NCI-H748 (cell line): ENCODE measurements around the gene TRAF2.
"Not testable (repeated sequence)": the region's sequence is repeated elsewhere in the genome, so short reads cannot be mapped to it uniquely, and the experiment has no call there.

Experiments used
- DNase-seq: peaks from one replicate; lab custom pipeline; 2025; ENCODE audit not compliant: unreplicated experiment; lab: John Stamatoyannopoulos, UW

Gene TRAF2

DNA sequence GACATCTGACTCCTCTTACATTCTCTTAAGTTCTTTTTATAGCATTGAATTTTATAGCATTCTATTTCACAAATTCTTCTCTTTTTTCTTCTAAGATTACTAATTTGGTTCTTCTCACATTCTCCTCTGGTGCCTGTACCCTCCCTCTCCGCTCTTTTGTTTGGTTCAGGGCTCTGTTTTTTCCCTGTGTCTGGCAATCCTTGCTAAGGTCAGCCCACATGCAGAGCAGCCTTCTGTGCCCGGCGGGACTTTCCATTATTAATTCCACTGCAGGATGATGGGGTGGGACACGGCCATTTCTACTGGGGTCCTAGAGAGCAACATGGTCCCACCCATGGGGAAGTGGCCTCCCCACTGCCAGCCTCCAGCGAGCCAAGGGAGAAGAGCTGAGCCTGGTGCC lies 9.8 kb upstream of the TRAF2 start:
- DNase-seq: no peak

- no peak for DNase-seq
These were observed 5.7 kb upstream of the TRAF2 start for GRCh38 chr9:136880651-136881050.

DNA sequence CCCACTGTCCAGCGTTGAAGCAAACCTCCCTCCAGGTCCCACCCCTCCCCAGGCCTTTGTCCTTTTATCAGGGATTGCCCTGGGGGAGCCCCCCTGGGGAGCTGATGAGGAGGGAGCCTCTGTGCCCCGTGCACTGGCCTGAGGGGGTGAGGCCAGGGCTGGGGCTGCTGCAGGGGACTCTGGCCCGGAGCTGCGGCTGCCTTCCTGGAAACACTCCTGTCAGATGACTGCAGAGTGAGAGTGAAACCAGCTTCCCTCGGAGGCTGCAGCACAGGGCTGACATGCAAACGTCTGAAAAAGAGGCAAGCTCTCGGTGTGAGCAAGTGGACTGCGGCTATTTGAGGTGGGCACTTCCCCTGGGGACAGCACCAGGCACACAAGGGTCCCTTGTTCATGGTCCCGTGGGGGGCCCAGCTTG lies 4.6 kb upstream of the TRAF2 start:
- DNase-seq: no peak

DNA sequence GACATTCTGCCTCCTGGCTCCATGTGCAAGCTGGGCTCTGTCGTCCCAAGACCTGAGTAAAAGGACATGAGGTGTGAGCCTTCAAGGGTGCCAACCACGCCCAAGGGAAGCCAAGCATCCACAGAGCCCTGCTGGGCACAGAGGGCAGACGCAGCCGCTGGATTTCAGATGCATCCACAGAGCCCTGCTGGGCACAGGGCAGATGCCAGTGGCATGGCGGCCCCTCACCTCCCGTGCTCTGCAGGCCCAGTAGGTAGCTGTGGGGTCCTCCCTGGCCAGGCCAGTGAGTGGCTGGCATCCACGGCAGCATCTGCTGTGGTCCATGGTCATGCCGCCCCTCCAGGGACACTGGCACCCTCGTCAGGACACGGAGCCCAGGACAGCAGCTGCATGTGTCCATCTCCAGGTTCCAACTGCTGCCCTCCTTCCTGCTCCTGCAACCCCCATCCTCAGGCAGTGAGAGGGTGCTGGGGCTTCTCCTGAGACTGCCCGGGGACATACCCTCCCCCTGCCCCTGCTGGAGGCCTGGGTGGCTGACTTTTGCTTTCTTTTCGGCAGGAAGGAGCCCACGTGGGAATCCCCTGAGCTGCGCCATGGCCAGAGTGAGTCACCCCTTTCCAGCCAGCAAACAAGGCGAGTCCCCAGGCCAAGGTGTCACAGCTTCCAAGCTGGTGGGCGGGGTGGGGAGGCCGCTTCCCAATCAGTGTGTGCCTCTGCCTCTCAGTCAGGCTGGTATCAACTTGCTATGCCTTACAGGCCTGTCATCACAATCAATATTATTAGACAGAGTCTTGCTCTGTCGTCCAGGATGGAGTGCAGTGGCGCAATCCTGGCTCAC lies 4.0 kb upstream of the TRAF2 start:
- peak; percentile 38 for DNase-seq

DNA sequence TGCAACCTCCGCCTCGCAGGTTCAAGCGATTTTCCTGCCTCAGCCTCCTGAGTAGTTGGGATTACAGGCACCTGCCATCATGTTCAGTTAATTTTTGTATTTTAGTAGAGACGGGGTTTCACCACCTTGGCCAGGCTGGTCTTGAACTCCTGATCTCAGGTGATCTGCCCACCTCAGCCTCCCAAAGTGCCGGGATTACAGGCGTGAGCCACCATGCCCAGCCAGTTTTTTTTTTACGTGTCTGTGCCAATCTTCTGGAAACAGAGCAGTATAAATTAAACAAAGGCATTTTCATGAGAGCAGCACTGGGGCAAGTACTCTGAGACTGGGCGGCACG lies 3.4 kb upstream of the TRAF2 start:
- not testable (repeated sequence) for DNase-seq

GRCh38 chr9:136883670-136884069 lies 2.6 kb upstream of the TRAF2 start:
- DNase-seq: not testable (repeated sequence)

DNA sequence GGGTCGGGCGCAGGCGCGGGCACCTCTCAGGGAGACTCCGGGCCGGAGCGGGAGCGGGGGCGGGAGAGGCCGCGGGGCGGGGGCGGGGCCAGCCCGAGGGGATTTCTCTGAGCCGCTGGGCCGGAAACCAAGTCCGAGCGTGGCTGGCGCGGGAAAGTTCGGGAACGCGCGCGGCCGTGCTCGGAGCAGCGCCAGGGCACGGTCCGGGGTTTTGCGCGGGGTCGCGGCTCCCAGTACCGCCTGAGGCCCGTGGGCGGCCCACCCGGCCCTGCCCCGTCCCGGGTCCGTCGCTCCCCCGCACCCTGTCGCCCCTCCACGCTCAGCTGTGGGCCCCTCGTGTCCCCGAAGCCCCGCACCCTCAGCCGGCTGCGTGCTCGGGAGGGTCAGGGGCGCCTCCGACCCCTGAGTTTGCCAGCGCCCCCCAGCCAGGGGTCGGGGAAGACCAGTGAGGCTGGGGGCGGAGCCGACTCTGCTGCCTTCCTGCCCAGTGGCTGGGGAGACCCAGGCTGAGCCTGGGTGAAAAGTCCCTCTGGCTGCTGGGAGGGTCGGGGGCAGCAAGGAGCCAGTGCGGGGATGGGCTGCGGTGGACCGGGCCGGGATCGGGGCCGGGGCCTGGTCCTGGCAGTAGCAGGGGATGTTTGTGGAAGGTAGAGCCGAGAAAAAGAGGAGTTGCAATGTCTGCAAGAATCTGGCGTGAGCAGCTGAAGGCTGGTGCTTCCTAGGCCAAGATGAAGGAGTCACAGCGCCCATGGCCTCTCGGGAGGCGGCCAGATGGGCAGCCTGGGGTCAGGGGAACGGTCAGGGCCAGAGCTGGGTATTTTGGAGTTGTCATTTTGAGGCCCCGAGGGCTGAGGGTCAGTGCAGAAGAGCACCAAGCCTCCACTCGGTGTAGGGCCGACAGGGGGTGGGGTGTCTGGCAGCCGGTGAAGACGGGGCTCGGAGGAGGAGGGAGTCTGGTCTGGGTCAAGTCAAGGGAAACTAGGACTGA lies 588 bp downstream of the TRAF2 start:
- DNase-seq: peak; percentile 67

- no peak for DNase-seq
These were observed 2.1 kb downstream of the TRAF2 start for GRCh38 chr9:136888454-136888853.

DNA sequence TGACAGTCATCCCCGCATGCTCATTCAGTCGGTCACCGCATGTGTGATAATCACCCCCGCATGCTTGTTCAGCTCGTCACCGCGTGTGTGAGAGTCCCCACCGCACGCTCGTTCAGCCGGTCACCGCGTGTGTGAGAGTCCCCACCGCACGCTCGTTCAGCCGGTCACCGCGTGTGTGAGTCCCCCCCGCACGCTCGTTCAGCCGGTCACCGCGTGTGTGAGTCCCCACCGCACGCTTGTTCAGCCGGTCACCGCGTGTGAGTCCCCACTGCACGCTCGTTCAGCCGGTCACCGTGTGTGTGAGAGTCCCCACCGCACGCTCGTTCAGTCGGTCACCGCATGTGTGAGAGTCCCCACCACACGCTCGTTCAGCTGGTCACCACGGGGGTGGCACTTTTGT lies 3.5 kb downstream of the TRAF2 start:
- no peak for DNase-seq

GRCh38 chr9:136890661-136891060 lies 4.3 kb downstream of the TRAF2 start:
- DNase-seq: no peak

DNA sequence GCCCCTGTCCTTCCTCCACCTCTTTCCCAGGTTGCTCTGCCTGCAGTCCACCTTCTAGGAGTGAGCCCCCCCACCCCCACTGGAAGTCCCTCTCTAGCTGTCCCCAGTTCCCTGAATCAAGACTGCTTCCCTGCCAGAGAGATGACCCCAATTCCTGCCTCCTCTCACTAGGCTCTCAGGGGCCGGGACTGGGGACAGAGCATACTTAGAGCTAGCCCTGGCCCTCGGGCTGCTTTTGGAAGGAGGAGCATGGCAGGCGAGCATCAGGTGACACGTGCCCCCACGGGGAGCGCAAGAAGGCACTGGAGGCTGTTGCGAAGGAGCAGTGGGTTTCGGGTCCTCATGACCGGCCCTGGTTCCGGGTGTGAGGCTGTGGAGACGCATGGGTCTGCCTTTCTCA lies 9.7 kb downstream of the TRAF2 start:
- DNase-seq: no peak

- DNase-seq: no peak
These were observed 12.3 kb downstream of the TRAF2 start for GRCh38 chr9:136898483-136899100.

DNA sequence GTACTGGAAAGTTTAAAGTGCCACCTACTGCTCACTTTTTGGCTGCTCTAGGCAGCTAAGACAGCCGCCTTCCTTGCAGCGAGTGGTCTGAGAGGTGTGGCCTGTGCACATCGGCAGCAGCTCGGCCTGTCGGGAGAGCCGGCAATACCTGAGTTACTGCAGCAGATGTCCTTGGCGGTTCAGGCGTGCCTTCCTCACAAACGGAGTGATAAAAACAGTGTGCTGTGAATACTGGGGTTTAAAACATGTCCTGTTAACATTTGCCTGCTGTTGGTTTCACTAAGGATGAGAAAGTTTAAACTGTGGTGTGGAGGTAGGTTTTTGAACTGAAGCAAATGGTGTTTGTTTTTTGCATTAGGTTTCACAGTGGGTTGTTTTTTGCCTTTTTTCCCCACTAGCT lies 12.9 kb downstream of the TRAF2 start:
- DNase-seq: no peak

GRCh38 chr9:136900556-136900955 lies 14.2 kb downstream of the TRAF2 start:
- no peak for DNase-seq

DNA sequence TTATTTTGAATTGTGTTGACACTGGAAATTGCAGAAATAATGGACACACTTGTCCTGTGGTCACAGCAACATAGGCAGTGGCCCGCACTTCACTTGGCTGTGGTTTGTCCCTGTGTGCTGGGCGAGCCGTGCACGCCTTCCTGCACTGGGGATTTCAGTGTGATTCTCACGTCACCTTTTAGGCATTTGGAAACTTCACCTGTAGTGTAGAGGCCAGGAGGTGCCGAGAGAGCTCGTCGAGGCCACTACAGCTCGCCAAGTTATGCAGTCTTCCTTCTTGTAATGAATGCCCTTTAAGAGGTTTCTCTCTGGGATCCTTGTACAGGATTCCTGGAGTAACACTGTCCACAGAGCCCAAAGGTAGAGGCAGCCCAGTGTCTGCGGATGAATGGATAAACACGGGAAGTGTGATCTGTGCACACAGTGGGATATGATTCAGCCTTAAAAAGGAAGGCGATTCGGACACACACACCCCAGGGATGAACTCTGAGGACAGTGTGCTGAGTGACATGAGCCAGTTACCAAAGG lies 14.7 kb downstream of the TRAF2 start:
- DNase-seq: no peak

GRCh38 chr9:136901516-136902258 lies 15.4 kb downstream of the TRAF2 start:
- DNase-seq: no peak

GRCh38 chr9:136902259-136902821 lies 16.0 kb downstream of the TRAF2 start:
- DNase-seq: no peak

DNA sequence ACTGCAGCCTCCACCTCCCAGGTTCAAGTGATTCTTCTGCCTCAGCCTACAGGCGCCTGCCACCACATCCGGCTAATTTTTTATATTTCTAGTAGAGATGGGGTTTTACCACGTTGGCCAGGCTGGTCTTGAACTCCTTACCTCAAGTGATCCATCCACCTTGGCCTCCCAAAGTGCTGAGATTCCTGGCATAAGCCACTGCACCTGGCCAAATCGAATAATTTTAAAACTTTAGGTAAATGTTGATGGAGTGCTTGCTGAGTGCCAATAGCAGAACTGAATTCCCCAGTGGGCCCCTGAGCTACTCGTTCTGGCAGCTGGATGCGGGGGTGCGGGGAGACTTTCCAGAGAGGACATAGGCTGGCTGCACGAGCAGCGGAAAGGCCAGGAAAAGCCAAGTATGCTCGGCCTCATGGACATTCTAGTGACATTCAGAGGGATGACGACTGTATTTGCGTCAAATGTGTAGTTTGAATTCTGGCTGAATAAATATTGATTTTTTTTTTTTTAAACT lies 16.8 kb downstream of the TRAF2 start:
- no peak for DNase-seq

GRCh38 chr9:136906266-136906665 lies 19.9 kb downstream of the TRAF2 start:
- DNase-seq: no peak
